DLD1 (cell line): ENCODE measurements around the gene SLC26A1.

Experiments
- in situ Hi-C: cut with HindIII; loops from 2 replicates; pipeline ENCODE4 v1.10.0; 2017; ENCODE audit warnings: low sequenced_read_pairs

SLC26A1 gene, protein sequence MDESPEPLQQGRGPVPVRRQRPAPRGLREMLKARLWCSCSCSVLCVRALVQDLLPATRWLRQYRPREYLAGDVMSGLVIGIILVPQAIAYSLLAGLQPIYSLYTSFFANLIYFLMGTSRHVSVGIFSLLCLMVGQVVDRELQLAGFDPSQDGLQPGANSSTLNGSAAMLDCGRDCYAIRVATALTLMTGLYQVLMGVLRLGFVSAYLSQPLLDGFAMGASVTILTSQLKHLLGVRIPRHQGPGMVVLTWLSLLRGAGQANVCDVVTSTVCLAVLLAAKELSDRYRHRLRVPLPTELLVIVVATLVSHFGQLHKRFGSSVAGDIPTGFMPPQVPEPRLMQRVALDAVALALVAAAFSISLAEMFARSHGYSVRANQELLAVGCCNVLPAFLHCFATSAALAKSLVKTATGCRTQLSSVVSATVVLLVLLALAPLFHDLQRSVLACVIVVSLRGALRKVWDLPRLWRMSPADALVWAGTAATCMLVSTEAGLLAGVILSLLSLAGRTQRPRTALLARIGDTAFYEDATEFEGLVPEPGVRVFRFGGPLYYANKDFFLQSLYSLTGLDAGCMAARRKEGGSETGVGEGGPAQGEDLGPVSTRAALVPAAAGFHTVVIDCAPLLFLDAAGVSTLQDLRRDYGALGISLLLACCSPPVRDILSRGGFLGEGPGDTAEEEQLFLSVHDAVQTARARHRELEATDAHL

DNA sequence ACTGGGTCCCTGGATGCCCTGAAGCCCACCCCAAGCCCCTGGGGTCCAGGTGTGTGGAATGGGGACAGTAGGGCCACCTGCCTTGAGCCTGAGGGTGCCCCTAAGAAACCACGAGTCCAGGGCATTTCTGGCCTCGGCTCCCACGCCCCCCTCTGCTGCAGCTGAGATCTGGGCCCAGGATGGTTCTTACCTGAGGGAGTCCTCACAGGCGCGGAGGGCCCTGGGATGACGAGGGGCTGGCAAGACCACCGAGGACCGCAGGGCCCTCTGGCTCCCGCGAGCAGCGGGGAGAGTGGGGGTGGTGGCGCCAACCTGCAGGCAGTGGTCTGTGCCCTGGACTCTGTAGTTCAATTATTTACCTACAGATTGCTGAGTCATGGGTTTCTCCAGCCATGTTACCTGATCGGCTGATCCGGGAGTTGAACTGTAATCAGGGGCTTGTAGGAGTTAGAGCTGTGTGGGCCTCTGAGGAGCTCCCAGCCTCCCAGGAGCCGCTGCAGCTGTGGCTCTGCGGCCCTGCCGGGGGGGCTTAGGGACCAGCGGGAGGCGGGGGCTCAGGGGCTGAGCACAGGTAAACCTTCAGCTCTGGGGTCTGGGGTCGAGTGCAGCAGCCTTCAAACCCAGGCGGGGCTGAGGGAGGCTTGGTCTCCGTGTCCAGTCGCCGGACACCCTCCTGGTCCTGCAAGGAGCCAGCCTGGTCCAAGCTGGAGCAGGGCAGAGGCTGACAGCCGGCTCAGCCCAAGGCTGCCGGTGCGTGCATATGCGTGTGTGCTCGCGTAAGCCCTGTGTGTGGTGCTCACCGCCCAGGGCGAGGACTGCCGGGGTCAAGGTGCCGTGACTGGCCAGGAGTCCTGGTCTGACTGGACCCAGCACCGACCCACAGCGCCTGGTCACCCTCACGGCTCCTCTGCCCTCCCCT lies at the start of gene SLC26A1:
Gene SLC26A1, minus strand, starts transcription at position 294 of the 919 bp plus-strand sequence. CDS start 1,701 bp downstream, outside the sequence.
- in situ Hi-C loops: no loop called here

DNA sequence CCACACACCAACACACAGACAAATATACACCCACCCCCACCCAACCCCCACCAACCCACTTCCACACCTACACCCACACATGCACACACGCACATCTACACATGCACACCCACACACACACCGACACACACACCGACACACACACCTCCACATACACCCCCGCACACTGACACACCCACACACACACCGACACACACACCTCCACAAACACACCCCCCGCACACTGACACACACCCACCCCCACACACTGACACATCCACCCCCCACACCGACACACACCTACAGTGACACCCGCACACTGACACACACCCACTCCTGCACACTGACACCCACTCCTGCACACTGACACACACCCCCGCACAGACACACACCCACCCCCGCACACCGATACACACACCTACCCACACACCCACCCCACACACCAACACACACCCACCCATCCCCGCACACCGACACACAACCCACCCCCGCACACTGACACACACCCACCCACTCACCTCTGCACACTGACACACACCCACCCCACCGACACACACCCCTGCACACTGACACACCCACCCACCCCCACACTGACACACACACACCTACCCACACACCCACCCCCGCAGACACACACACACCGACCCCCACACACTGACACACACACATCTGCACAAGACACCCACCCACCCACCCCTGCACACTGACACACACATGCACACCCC lies 49.3 kb upstream of the SLC26A1 start:
- in situ Hi-C loops: no loop called here

DNA sequence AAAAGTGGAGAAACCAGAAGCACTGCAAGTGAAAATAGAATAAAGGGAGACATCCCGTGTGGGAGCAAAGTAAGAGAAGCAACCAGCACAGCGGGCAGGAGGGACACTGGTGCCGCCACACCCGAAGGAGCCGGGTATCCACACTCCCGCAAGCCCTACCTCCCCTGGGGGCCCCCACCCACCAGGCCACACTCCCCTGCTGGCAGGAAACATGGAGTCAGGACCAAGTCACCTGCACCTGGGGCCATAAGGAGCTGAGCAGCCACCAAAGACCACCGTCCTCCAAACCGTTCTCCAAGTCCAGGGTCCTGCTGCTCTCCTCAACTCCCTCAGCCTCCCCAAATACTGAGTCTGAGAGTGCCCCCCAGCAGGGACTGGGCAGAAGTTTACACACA lies 48.7 kb upstream of the SLC26A1 start:
- in situ Hi-C loops: no loop called here

DNA sequence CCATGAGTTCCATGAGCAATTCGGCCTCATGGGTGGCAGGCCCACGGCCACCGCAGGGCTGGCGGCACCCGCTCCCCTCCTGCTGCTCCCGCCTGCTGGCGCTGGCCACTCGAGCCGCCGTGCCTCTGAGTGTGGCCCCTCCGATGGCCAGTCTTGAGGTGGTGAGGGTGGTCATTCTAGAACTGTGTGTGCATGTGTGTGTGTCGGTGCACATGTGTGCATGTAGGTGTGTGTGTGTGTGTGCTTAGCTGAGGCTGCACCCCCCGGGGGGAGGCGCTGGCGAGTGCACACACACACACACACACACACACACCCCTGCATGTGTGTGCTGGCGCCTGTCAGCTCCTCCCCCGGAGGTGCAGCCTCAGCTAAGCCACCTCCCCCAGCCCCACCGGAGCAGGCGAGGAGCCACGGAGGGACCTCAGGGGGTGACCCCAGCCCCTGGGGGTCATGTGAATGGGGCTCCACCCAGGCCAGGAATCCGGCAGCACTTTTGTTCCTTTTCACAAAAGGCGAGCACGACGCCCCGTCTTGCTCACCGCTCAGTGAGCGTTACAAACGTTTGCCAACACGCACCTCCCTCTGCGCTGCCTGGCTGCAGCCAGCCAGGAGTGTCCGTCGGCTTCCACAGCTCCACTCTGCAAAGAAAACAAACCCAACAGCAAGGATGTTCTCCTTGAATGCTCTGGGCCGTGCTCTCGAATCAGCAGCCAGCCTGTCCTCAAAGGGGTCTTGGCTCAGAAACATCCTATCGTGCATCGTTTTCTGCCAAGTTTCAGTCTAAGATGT lies 48.1 kb upstream of the SLC26A1 start:
- in situ Hi-C loops: no loop called here

DNA sequence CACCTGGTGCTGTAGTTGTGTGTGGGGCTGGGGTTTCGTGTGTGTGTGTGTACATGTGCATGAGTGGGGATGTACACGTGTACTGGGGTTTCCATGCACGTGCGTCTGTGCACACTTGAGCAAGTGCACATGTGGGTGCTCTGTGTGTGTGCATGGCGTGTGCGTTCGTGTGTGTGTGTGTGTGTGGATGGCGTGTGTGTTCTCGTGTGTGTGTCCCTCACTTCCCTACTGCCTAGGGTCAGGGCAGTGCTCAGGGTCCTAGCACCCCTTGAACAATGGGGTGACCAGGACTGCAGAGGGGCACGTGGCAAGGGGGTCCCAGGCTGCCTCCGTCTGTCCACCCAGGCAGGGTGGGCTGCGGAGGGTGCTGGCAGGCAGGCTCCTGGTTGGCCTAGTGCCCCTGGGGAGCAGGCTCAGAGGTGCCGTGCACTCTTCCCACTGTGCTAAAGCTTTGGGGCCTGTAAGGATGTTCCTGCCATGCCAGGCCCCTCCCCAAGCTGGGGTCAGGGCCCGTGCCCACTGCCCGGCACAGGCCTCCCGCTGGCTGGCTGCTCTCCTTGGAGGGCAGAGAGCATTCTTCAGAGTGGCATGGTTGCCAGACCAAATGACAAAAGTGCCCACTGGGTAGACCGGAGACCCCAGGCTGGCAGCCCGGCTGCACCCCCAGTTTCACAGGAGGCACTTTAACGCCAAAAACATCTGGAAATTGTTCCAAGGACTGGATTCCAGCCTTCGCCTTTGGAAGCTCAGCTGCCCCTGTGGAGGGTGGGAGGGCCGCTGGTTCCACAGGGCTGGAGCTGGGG lies 47.3 kb upstream of the SLC26A1 start:
- in situ Hi-C loops: no loop called here

DNA sequence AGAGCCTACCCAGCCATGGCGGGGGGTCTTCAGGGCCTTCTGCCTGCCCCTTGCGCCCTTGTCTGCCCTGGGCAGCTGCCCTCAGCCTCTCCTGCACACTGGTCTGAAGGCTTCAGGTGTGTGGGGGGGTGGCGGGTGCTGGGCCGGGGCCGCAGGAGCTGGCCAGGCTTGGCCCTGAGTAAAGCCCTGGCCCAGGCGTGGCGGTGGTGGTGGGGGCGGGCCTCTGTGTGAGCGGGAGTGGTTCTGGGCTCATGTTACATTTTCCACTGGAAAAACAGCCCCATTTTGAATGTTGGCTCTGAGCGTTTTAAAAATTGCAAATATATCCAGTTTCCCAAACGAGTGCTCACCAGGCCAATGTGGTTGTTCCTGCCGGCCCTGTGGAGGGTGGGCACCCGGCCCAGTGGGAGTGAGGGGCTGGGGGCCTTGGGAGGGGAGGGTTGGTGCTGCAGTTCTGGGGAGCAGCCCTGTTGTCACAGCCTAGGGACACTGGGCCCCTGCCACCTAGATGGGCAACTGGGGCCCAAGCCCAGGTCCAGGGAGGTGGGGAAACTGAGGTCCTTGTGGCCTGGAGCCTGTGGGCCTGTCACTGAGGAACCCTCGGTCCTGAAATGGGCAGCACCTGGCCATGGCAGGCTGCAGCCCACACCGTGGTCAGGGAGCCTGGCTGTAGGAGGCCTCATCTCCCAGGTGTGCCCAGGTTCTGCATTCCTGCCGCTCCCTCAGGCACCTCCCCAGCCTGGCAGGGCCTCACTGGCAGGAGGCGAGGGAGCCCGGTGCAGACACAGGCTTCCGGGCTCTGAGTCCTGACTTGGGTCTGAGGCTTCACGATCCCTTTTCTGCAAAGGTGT lies 46.5 kb upstream of the SLC26A1 start:
- in situ Hi-C loops: no loop called here

DNA sequence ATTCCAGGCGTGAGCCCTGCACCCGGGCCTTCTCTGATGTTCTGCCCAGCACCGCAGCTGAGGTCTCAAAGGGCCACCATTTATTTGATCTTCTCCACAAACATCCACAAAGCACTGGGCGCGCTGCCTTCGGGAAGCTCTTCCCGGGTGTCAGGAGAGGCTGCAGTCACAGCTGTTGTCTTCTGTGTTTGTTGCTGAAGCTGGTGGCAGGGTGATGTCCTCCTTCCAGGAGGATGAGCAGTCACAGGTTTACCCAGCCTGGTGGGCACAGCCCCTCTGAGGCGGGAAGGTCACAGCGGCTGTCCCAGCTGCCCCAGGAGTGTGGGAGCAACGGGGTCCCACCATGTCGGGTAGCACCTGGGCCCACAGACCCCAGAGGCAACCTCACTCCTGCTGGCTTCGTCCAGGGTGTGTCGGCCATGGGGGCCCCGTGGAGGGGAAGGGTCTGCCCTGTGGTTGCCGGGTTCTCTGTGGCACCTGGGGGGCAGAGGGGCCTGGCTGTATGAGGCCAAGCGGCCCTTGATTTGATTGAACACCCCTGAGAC lies 45.8 kb upstream of the SLC26A1 start:
- in situ Hi-C loops: no loop called here

DNA sequence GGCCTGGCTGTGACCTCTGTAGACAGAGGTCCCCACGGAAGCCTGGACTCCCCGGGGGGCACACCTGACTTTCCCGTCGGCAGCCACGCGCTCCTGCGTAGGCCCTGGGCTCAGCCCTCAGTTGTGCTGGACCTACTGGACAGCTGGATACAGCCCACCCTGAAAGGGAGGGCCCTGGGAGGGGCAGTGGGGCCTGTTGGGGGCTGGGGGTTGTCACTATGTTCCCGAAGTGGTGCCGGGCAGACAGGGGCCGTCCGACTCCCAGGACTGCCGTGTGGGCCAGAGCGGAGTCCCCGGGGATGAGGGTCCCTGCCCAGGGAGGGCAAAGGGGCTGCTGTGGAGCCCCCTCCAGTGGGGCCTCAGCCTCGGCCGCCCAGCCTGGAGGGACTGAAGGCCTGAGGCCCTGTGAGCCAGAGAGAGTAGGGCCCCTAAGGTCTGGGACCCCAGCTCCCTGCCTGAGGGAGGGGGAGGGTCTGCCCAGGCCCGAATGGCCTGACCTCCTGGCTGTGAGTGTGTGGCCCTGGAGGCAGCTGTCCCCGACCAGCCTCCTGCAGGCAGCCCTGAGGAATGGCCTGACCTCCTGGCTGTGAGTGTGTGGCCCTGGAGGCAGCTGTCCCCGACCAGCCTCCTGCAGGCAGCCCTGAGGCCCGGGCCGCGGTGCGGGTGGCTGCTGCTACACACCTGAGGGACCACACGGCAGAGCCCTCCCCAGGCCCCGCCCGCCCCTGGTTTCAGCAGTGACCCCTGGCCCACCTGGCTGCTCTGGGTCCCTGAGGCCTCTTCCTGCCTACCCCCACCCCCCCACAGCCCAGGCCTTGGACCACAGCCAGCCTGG lies 44.0 kb upstream of the SLC26A1 start:
- in situ Hi-C loops: no loop called here

DNA sequence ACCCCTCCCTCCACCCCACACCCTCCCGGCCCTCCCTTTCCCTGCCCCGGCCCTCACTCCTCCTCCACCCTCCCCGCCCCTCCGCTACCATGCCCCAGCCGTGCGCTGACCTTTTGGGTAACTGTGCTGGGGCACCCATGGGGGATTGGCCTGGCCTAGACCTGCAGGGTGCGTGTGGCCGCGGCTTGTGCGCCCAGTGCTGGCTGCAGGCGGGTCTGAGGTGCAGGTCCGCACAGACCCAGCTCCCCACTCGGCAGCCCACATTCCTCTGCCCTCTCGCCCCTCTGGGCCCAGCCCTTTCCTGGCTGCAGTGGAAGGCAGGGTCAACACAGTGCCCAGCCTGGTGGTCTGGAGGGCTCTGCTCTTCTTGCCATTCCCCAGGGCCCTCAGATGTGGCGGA lies 42.9 kb upstream of the SLC26A1 start:
- in situ Hi-C loops: no loop called here

DNA sequence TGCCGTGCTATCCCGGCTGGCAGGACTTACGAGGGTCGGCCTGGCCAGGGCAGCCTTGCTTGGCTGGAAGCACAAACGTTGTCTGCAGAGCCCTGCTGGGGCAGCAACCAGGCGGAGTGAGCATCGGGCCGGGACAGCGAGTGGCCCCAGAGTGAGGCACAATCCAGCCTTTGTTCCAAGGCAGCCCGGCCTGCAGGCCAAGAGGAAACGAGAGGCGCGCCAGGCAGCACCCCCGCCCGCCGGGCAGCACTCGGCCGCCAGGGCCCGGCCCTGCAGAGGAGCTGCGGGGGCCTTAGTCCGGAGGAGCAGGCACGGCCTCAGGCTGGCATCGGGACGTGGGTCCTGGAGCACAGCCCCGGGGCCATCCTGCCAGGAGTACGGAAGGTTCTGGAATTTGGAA lies 42.3 kb upstream of the SLC26A1 start:
- in situ Hi-C loops: no loop called here

DNA sequence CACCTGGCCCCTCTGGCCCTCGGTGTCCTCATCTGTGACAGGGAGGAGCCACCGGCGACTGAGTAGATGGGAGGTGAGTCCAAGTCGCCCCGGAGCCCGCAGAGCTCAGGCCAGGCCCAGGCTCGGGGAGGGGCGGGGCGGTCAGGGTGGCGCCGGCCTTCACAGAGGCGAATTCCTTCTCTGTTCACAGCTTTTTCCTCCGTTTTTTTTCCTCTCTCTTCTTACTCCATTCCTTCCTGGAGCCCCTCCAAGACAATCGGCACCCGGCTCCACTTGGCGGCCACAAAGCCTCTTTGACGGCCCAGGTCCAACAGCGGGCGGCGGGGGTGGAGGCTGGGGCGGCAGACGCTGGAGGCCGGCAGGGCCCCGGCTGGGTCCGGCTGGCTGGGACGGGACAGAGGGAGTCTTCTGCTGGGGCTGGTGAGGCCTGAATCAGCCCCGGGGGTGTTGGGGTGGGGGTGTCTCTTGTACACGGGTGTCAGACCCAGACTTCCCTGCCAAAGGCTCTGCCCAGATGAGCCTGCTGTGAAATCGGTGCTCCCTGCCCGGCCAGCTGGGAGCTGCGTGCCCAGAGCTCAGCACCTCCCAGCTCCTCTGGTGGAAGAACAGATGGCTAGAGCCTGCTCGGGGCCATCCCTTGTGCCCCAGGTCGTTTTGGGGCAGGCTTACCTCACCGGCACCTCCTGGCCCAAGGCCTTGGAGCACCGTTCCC lies 40.8 kb upstream of the SLC26A1 start:
- in situ Hi-C loops: no loop called here

DNA sequence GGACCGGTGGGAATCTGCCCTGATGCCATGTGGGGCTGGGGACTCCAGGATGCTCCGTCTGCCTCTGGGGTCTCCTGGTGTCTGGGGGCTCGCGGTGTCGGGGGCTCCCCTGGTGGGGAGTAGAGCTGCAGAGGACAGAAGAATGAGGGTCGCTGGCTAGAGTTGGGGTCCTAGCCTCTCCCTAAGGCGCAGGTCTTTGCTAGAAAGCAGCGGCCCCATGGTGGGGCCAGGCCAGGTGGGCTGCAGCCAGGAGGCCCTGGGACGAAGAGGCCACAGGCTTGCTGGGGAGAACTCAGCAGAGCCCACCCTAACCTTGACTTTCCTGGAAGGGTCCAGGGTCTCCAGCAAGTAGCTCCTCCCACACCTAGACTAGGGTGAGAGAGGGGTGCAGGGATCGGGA lies 39.7 kb upstream of the SLC26A1 start:
- in situ Hi-C loops: no loop called here

DNA sequence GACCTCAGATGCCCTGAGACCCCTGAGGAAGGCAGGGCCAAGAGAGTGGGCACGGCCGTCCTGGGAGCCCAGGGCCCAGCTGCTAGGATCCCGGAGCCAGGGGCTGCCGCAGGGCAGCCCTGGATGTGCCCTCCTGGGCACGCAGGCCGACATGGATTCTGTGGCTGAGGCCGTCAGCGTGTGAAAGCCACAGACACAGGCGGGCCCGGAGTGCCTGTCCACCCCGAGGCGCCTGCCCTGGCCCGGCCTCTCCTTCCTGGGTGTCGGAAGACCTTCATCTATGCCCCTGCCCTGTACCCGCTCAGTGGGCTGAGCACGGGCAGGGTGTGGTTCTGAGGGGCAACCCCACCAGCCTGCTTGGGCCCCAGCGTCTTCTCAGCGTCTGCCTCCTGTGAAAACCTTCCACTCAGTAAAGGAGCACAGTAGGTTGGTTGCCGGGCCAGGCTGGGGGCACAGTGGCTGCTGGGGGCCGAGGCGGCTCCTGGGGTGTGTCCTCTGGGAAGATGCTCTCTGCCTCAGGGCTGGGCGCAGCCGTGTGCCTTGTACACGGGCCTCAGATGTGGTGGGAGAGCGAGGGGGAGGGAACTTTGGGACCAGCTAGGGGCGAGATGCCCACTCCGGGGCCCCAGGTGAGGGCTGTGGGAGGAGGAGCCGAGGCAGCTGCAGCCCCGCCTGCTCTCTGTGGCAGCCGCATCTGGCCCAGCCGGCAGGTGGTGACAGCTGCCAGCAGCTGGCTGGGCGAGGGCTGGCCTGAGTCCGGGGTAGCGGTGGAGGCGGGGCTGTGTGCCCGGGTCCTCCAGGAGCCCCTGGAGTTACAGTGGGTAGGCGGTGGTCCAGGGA lies 39.0 kb upstream of the SLC26A1 start:
- in situ Hi-C loops: no loop called here

DNA sequence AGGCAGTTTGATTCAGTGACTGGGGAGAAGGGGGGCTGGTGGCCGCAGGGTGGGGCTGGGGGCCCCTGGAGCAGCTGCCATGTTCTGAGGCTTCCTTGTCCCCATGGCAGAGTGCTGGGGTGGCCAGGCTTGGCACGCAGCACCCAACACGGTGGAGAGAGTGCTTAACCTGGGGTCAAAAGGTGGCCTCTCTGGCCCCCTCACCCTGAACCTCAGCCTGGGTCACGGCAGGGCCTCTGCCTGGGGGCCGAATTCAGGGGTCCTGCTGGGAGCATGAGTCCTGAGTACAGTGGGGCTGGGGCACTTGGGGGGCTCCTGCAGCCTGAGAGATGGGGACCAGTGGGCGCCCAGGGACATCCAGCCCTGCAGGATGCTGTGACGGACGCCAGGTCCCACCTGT lies 38.1 kb upstream of the SLC26A1 start:
- in situ Hi-C loops: no loop called here

DNA sequence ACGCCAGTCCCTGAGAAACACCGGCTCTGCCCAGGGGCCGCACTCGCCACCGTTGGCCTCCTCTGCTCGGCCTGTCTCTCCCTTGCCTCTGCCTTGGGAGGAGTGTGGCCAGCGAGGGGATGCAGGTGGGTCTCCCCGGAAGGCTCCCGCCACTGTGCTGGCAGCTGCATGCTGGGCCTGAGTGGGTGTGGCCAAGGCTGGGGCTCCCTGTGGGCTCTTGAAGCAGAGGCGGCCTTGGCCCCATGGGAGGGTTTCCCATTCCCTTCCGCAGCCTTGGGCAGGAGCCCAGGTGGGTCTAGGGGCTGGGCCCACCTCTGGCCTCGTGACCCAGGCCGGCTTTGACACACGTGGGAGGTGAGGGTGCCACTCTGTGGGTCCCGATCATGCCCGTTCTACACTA lies 37.4 kb upstream of the SLC26A1 start:
- in situ Hi-C loops: no loop called here

DNA sequence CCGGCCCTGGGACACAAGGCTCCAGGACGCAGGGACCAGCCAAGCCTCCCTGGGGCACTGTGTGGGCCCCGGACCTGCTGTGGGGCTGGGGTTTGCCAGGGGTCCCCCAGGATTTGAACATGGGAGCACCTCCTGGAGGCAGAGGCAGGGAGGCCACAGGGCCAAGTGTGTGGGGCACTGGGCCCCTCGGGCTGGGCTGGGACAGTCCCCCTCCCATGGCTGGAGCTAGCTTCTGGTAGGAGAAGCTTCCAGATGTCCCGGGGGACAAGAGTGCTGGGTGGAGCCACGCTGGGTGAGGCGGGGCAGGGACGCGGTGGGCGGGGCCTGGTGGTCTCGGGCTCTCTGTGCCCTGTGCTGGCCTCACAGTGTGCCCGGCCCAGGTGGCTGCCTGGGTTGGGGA lies 36.8 kb upstream of the SLC26A1 start:
- in situ Hi-C loops: no loop called here
